Ishikawa (cell line): Measurements from ENCODE around the gene MCM10.

Experiments
- CEBPB ChIP-seq: IDR thresholded peaks from 2 replicates; pipeline ENCODE4 v1.6.1; 2012
- CREB1 ChIP-seq: IDR thresholded peaks from 2 replicates; pipeline ENCODE4 v1.6.1; 2012; ENCODE audit warnings: low read depth
- EGR1 ChIP-seq: IDR thresholded peaks from 2 replicates; pipeline ENCODE4 v1.6.1; 2012
- EP300 ChIP-seq: IDR thresholded peaks from 2 replicates; pipeline ENCODE4 v1.6.1; 2012; ENCODE audit warnings: borderline replicate concordance
- FOXM1 ChIP-seq: IDR thresholded peaks from 2 replicates; pipeline ENCODE4 v1.6.1; 2012; ENCODE audit warnings: low read depth, borderline replicate concordance
- NFIC ChIP-seq: IDR thresholded peaks from 2 replicates; pipeline ENCODE4 v1.6.1; 2012
- RAD21 ChIP-seq: IDR thresholded peaks from 2 replicates; pipeline ENCODE4 v1.6.1; 2012; ENCODE audit warnings: low read depth
- TAF1 ChIP-seq: IDR thresholded peaks from 2 replicates; pipeline ENCODE4 v1.6.1; 2012; ENCODE audit warnings: low read depth, mild to moderate bottlenecking
- TCF12 ChIP-seq: IDR thresholded peaks from 2 replicates; pipeline ENCODE4 v1.6.1; 2012; ENCODE audit warnings: low read depth
- TEAD4 ChIP-seq: IDR thresholded peaks from 2 replicates; pipeline ENCODE4 v1.6.1; 2012
- YY1 ChIP-seq: IDR thresholded peaks from 2 replicates; pipeline ENCODE4 v1.6.1; 2012; ENCODE audit warnings: low read depth
- ZBTB7A ChIP-seq: IDR thresholded peaks from 2 replicates; pipeline ENCODE4 v1.6.1; 2012; ENCODE audit warnings: low read depth
- TF ChIP-seq, protein P1 (sequence below): IDR thresholded peaks from 2 replicates; pipeline ENCODE4 v1.6.1; 2012
- TF ChIP-seq, protein P2 (sequence below): IDR thresholded peaks from 2 replicates; pipeline ENCODE4 v1.6.1; 2012; ENCODE audit warnings: low read depth, mild to moderate bottlenecking

Gene MCM10

DNA sequence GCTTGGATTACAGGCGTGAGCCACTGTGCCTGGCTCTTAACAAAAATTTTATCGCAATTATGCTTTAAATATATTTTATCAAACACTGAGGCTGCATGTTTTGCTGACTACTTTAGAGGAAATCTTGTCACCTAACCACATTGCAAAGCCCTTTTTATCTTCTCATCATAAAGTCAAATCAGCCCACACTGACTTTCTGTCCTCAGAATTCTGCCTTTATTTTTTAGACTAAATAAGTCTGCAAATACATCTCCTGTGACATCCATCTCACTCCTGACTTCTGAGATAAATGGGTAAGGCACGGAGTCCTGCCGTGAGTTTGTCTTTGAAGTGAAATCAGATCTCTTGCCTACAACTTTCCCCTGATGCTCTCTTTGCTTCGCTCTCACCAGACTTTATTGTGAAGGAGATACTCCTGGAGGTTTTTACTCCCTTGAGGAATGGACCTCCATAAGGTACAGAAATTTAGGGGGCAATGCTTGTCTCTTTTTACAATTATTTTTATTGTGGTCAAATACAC is 96.3 kb downstream of the MCM10 start:
- TF ChIP-seq EP300, result no peak
- no peak for TF ChIP-seq CREB1
- TF ChIP-seq RAD21, result no peak
- TF ChIP-seq CEBPB, result no peak
- TF ChIP-seq TAF1, result no peak
- no peak for TF ChIP-seq TCF12
- TF ChIP-seq, protein P1, sequence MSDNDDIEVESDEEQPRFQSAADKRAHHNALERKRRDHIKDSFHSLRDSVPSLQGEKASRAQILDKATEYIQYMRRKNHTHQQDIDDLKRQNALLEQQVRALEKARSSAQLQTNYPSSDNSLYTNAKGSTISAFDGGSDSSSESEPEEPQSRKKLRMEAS, result no peak
- TF ChIP-seq EGR1, result no peak
- TF ChIP-seq, protein P2, sequence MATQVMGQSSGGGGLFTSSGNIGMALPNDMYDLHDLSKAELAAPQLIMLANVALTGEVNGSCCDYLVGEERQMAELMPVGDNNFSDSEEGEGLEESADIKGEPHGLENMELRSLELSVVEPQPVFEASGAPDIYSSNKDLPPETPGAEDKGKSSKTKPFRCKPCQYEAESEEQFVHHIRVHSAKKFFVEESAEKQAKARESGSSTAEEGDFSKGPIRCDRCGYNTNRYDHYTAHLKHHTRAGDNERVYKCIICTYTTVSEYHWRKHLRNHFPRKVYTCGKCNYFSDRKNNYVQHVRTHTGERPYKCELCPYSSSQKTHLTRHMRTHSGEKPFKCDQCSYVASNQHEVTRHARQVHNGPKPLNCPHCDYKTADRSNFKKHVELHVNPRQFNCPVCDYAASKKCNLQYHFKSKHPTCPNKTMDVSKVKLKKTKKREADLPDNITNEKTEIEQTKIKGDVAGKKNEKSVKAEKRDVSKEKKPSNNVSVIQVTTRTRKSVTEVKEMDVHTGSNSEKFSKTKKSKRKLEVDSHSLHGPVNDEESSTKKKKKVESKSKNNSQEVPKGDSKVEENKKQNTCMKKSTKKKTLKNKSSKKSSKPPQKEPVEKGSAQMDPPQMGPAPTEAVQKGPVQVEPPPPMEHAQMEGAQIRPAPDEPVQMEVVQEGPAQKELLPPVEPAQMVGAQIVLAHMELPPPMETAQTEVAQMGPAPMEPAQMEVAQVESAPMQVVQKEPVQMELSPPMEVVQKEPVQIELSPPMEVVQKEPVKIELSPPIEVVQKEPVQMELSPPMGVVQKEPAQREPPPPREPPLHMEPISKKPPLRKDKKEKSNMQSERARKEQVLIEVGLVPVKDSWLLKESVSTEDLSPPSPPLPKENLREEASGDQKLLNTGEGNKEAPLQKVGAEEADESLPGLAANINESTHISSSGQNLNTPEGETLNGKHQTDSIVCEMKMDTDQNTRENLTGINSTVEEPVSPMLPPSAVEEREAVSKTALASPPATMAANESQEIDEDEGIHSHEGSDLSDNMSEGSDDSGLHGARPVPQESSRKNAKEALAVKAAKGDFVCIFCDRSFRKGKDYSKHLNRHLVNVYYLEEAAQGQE, result no peak
- TF ChIP-seq TEAD4, result no peak
- no peak for TF ChIP-seq YY1
- TF ChIP-seq ZBTB7A, result no peak
- TF ChIP-seq NFIC, result no peak
- no peak for TF ChIP-seq FOXM1
